ENCODE results near the gene CARS1. TPM values are rescaled to one million over a fixed set of nuclear protein-coding genes. Genes with fewer than 3 reads are reported as not detected.

The CARS1 gene
- total RNA-seq, 1 donor from 2014 or later, result 59.2 TPM

DNA sequence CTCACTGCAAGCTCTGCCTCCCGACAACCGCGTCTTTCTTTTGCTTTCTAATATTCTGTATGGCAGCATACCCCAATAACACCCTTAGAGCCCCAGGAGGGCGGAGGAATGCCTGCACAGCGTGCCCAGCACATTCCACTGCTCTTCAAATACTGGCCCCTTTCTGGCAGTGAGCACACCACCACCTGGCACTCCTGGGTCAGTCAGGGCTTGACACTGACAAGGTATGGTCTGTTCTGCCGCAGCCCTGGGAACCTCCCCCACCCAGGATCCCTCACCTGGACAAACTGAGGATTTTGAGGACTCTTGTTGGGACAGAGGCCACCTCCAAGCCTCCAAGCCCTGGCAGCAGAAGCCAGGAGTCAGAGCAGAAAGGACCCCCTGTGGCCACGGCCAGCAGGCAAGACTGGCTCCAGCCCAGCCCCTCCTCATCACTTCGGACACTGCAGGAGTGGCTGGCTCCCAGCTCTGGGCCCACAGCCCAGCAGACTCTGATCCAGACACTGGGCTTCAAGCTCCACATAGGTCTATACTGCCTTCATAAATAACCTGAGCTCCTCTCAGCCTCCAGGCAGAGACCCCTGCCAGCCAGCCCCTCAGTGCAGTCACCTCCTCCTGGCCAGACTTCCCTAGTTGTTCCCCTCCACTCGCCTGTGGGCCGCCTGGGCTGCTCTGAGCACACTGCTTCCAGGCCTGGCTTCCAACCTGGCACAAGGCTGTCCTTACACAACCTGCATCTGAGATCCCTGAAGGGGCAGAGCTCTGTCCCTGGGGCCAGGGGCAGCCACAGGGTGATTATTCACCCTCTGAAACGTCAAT is 14.5 kb downstream of the CARS1 start:
- no peaks in the 10 kb centered on the region for H3K27me3 Mint-ChIP-seq (ENCODE audit: low read depth)
- no peak overlapping the region for H3K27ac Mint-ChIP-seq (ENCODE audit: unreplicated experiment)
- H3K4me1 Mint-ChIP-seq, result no peaks in the 10 kb centered on the region
- TF ChIP-seq, protein P1, sequence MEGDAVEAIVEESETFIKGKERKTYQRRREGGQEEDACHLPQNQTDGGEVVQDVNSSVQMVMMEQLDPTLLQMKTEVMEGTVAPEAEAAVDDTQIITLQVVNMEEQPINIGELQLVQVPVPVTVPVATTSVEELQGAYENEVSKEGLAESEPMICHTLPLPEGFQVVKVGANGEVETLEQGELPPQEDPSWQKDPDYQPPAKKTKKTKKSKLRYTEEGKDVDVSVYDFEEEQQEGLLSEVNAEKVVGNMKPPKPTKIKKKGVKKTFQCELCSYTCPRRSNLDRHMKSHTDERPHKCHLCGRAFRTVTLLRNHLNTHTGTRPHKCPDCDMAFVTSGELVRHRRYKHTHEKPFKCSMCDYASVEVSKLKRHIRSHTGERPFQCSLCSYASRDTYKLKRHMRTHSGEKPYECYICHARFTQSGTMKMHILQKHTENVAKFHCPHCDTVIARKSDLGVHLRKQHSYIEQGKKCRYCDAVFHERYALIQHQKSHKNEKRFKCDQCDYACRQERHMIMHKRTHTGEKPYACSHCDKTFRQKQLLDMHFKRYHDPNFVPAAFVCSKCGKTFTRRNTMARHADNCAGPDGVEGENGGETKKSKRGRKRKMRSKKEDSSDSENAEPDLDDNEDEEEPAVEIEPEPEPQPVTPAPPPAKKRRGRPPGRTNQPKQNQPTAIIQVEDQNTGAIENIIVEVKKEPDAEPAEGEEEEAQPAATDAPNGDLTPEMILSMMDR (conservative IDR thresholded peaks at IDR 0.05), result no peak
- H3K36me3 Mint-ChIP-seq (ENCODE audit: low read depth), result peaks cover 4% of the 10 kb centered on the region
- DNase-seq (ENCODE audit: low read depth, low spot score), result no peak
- no peaks in the 10 kb centered on the region for H3K9me3 Mint-ChIP-seq
- H3K4me3 Mint-ChIP-seq, result no peak overlapping the region

DNA sequence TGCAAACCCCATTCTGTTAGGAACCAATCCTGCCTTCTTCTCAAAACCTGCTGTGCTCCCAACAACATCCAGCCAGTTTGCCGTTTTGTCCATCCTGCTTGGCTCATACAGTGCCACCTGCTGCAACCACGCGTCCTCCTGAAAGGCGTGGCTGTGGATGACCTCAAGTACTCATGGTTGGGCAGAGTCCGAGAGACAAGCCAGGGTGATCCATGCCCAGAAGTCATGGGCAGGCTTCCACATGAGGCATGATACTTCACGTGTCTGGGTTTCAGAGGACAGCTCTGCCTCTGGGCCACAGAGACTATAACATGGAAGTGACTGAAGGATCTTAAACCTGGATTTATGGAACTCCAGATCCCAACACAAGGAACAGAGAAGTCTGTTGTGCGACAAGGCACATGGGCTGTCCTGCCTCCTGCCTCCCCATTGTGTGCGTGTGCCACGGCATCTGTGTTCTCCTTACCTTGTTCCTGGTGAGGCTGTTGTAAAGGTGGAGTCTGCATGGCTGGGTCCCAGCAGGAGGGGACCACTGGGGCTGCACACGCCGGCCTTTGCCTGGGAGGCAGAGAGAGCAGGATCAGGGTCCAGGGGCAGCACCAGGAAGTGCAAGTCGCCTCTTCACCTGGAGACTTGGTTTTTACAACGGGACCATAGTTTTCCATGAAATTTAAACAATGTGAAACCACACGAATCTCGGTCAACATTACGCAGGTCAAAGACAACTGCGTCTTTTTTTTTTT is 15.4 kb downstream of the CARS1 start:
- Mint-ChIP-seq H3K36me3 (ENCODE audit: low read depth) (peaks cover 6% of the 10 kb centered on the region), H3K27me3 (ENCODE audit: low read depth) (no peaks in the 10 kb centered on the region), H3K27ac (ENCODE audit: unreplicated experiment) (no peak overlapping the region), H3K9me3 (no peaks in the 10 kb centered on the region), H3K4me1 (peaks cover 4% of the 10 kb centered on the region), H3K4me3 (no peak overlapping the region)
- no peak for DNase-seq (ENCODE audit: low read depth, low spot score)
- TF ChIP-seq, protein P1 (conservative IDR thresholded peaks at IDR 0.05), result no peak

DNA sequence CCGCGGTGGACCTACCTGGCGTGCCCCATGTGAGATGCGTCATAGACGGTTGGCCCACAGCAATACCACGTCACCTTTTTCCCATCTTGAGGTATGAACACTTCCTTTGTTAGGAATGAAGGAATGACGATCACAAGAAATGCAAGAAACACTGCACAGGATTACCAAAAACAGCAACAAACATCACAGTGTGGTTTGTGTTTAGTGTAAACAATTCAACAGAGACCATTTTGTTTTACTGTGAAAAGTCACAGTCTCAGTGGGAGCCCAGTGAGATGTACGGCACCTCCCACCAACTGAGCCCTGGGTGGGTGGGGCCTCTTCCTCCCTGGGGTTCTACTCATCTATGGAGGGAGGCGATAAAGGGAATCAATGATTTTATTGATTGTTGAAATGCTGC is 16.3 kb downstream of the CARS1 start:
- Mint-ChIP-seq H3K27ac (ENCODE audit: unreplicated experiment) (no peak overlapping the region), H3K27me3 (ENCODE audit: low read depth) (no peaks in the 10 kb centered on the region), H3K4me1 (peaks cover 4% of the 10 kb centered on the region), H3K4me3 (no peak overlapping the region), H3K9me3 (no peaks in the 10 kb centered on the region), H3K36me3 (ENCODE audit: low read depth) (peaks cover 6% of the 10 kb centered on the region)
- TF ChIP-seq, protein P1 (conservative IDR thresholded peaks at IDR 0.05), result no peak
- no peak for DNase-seq (ENCODE audit: low read depth, low spot score)

DNA sequence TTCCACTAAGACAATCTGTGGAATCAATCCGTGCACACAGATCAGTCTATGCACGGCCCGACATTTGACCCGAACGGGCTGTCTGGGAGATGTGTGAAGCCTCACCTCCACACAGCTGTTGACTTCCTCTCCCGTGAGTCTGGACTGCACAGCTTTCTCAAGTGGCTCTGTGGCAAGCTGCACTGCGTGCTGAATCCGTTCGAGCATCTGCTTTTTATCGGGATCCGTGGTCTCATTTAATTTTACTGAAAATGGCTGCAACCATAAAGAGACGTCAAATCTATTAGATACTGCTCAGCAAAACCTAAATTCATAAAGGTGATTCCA is 19.3 kb downstream of the CARS1 start:
- H3K36me3 Mint-ChIP-seq (ENCODE audit: low read depth), result peaks cover 6% of the 10 kb centered on the region
- no peak overlapping the region for H3K27ac Mint-ChIP-seq (ENCODE audit: unreplicated experiment)
- TF ChIP-seq, protein P1 (conservative IDR thresholded peaks at IDR 0.05), result no peak
- H3K27me3 Mint-ChIP-seq (ENCODE audit: low read depth), result no peaks in the 10 kb centered on the region
- no peak for DNase-seq (ENCODE audit: low read depth, low spot score)
- H3K4me3 Mint-ChIP-seq, result no peak overlapping the region
- peaks cover 4% of the 10 kb centered on the region for H3K4me1 Mint-ChIP-seq
- H3K9me3 Mint-ChIP-seq, result no peaks in the 10 kb centered on the region

DNA sequence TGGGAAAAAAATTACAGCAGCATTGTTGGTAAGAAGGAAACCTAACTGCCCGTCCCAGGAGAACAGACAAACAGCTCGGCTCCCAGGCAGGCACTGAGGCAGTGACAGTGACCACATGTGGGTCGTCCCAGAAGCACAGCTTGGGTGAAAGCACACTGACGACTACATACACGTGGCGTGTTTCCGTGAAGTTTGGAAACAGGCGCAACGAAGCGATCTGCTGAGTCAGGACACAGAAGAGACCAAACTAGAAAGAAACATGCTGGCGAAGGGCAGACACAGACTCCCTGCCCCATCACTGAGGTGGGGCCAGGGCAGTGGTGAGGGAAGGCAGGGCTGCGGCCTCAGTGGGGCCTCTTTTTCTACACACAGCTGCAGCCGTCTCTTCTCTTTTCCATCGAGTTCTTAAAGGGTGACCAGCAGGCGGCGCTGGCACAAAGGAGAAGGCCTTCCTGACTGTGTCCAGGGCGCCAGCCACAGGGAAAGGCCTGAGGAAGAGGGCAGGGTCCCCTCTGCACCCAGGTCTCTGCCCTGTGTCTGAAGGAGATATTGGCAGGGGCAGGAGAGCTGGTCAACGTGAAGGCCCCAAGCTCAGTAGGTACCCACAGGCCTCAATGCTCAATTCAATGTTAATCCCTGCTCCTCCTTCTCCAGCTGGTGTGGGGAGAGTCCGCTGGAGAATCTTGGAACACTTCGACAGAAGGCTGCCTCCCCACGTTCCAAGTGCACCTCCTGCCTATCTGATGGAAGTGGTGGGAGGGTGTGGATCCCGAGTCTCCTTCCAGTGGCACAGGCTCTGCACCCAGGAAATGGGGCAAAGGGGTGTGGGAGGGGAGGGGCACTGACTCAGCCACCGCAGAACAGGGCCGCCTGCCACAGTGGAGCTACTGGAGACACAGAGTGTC is 19.9 kb downstream of the CARS1 start:
- peak; percentile 80 for DNase-seq (ENCODE audit: low read depth, low spot score)
- H3K36me3 Mint-ChIP-seq (ENCODE audit: low read depth), result peaks cover 10% of the 10 kb centered on the region
- no peak overlapping the region for H3K27ac Mint-ChIP-seq (ENCODE audit: unreplicated experiment)
- TF ChIP-seq, protein P1 (conservative IDR thresholded peaks at IDR 0.05), result peak; percentile 86
- H3K27me3 Mint-ChIP-seq (ENCODE audit: low read depth), result no peaks in the 10 kb centered on the region
- no peaks in the 10 kb centered on the region for H3K9me3 Mint-ChIP-seq
- no peak overlapping the region for H3K4me3 Mint-ChIP-seq
- peaks cover 4% of the 10 kb centered on the region for H3K4me1 Mint-ChIP-seq
